GM23338 (cell line): ENCODE results near the gene GPX8. TPM values are rescaled to one million over a fixed set of nuclear protein-coding genes. Genes with fewer than 3 reads are reported as not detected.

Source experiments
- ATAC-seq: fragments of 200-7000 bp; cut with Tn5 transposase; 3 replicates; pipeline ENCODE4 v1.9.1; 2020
- DNase-seq: peaks from one replicate; pipeline ENCODE4 v3.0.0-alpha.2; 2015; ENCODE audit warnings: low spot score
- H2AFZ ChIP-seq: fragments of 200-600 bp; sonication (generic); 2 replicates; pipeline ENCODE4 v1.8.0; 2016; ENCODE audit warnings: antibody characterized with exemption, mild to moderate bottlenecking, moderate library complexity
- H3F3A ChIP-seq: fragments of 200-600 bp; sonication (generic); replicated peaks from 2 replicates; pipeline ENCODE4 v1.8.0; 2017; ENCODE audit warnings: antibody characterized with exemption, mixed run types, low read depth
- H3K27ac ChIP-seq: fragments of 200-600 bp; sonication (generic); 2 replicates; pipeline ENCODE4 v1.6.1; 2016; ENCODE audit warnings: low read depth
- H3K27me3 ChIP-seq: fragments of 200-600 bp; sonication (generic); 2 replicates; pipeline ENCODE4 v1.8.0; 2016; ENCODE audit warnings: mild to moderate bottlenecking, mixed run types, moderate library complexity; ENCODE audit not compliant: insufficient read depth
- H3K36me3 ChIP-seq: fragments of 200-600 bp; sonication (generic); 2 replicates; pipeline ENCODE4 v1.8.0; 2016; ENCODE audit warnings: mild to moderate bottlenecking; ENCODE audit not compliant: insufficient read depth
- H3K4me1 ChIP-seq: fragments of 200-600 bp; sonication (generic); 2 replicates; pipeline ENCODE4 v1.8.0; 2016; ENCODE audit warnings: mild to moderate bottlenecking, moderate library complexity; ENCODE audit not compliant: insufficient read depth
- H3K4me2 ChIP-seq: fragments of 200-600 bp; sonication (generic); 2 replicates; pipeline ENCODE4 v1.7.1; 2017; ENCODE audit warnings: mixed run types
- H3K4me3 ChIP-seq: fragments of 200-600 bp; sonication (generic); 2 replicates; pipeline ENCODE4 v1.6.1; 2016; ENCODE audit warnings: mixed run types
- H3K79me2 ChIP-seq: fragments of 200-600 bp; sonication (generic); replicated peaks from 2 replicates; pipeline ENCODE4 v1.8.0; 2017; ENCODE audit warnings: mild to moderate bottlenecking; ENCODE audit not compliant: insufficient read depth
- H3K9me2 ChIP-seq: fragments of 200-600 bp; sonication (generic); 2 replicates; pipeline ENCODE4 v1.8.0; 2017; ENCODE audit not compliant: insufficient read depth
- H4K20me1 ChIP-seq: fragments of 200-600 bp; sonication (generic); replicated peaks from 2 replicates; pipeline ENCODE4 v1.8.0; 2017; ENCODE audit warnings: mild to moderate bottlenecking; ENCODE audit not compliant: insufficient read depth
- H3K27ac Mint-ChIP-seq: 2 replicates; pipeline ENCODE4 v1.8.0; 2020; ENCODE audit warnings: inconsistent platforms, mild to moderate bottlenecking, moderate library complexity, mixed read lengths
- H3K27me3 Mint-ChIP-seq: 3 replicates; pipeline ENCODE4 v1.8.0; 2022; ENCODE audit warnings: low read depth, mild to moderate bottlenecking, moderate library complexity, mixed read lengths, inconsistent platforms; ENCODE audit not compliant: insufficient read depth, poor library complexity
- H3K36me3 Mint-ChIP-seq: 3 replicates; pipeline ENCODE4 v1.8.0; 2021; ENCODE audit warnings: low read depth, mild to moderate bottlenecking, inconsistent platforms, moderate library complexity, mixed read lengths
- H3K4me1 Mint-ChIP-seq: 3 replicates; pipeline ENCODE4 v1.8.0; 2020; ENCODE audit warnings: mild to moderate bottlenecking, inconsistent platforms, mixed read lengths
- H3K4me3 Mint-ChIP-seq: 3 replicates; pipeline ENCODE4 v1.8.0; 2021; ENCODE audit warnings: moderate library complexity, mild to moderate bottlenecking, inconsistent platforms, mixed read lengths
- H3K9me3 Mint-ChIP-seq: 3 replicates; pipeline ENCODE4 v1.8.0; 2020; ENCODE audit warnings: moderate library complexity, mild to moderate bottlenecking, inconsistent platforms, mixed read lengths
- CREB1 ChIP-seq: fragments of 250-450 bp; sonication (Bioruptor Pico); IDR thresholded peaks from 2 replicates; pipeline ENCODE4 v1.5.0; 2020; ENCODE audit warnings: low read depth, mild to moderate bottlenecking, moderate library complexity
- CTCF ChIP-seq, 2 experiments: fragments of 200-600 bp in 1 of 2; sonication (generic) in 1 of 2; conservative IDR thresholded peaks; 2 replicates each; pipeline versions ENCODE4 v1.5.1 to v1.6.1; 2016 to 2017; ENCODE audit warnings: antibody characterized with exemption in 2 of 2, low read depth in 2 of 2, mild to moderate bottlenecking in 2 of 2, moderate library complexity in 1 of 2
- EZH2 ChIP-seq: fragments of 200-600 bp; sonication (generic); IDR thresholded peaks from one replicate; pipeline ENCODE4 v1.8.0; 2017; ENCODE audit warnings: antibody characterized with exemption, mild to moderate bottlenecking, low read depth; ENCODE audit not compliant: unreplicated experiment
- EZH2phosphoT487 ChIP-seq: fragments of 200-600 bp; sonication (generic); IDR thresholded peaks from one replicate; pipeline ENCODE4 v1.8.1; 2018; ENCODE audit warnings: antibody characterized with exemption; ENCODE audit not compliant: unreplicated experiment
- JUNB ChIP-seq: IDR thresholded peaks from one replicate; pipeline ENCODE4 v1.6.1; 2016; ENCODE audit warnings: antibody characterized with exemption; ENCODE audit not compliant: unreplicated experiment
- NANOG ChIP-seq: IDR thresholded peaks from 2 replicates; pipeline ENCODE4 v1.6.1; 2016; ENCODE audit warnings: antibody characterized with exemption, borderline replicate concordance
- POLR2AphosphoS5 ChIP-seq: IDR thresholded peaks from 2 replicates; pipeline ENCODE4 v1.6.1; 2016; ENCODE audit warnings: antibody characterized with exemption, low read depth
- STAT1 ChIP-seq: IDR thresholded peaks from one replicate; pipeline ENCODE4 v1.6.1; 2016; ENCODE audit warnings: antibody characterized with exemption; ENCODE audit not compliant: unreplicated experiment
- ZNF114 ChIP-seq: fragments of 250-450 bp; sonication (Bioruptor Pico); IDR thresholded peaks from 2 replicates; pipeline ENCODE4 v1.5.0; 2020; ENCODE audit warnings: mild to moderate bottlenecking, moderate library complexity
- ZNF331 ChIP-seq: fragments of 250-450 bp; sonication (Bioruptor Pico); IDR thresholded peaks from 2 replicates; pipeline ENCODE4 v1.5.0; 2020; ENCODE audit warnings: low read depth, mild to moderate bottlenecking, moderate library complexity
- polyA plus RNA-seq: library from polyadenylated mRNA; unstranded; fragments of >200 nt; fragmentation: Nextera tagmentation; extraction: Ambion mirVana; gene quantifications from 2 replicates; pipeline ENCODE4 v1.2.1, GENCODE V29; 2016
- total RNA-seq: library from RNA; depleted of rRNA; stranded (reverse); fragments of >200 nt; shearing (Covaris generic); gene quantifications from 2 replicates; pipeline ENCODE4 v1.2.3, GENCODE V29; 2014
- TF ChIP-seq, protein P1 (sequence below): fragments of 250-450 bp; sonication (Bioruptor Pico); IDR thresholded peaks from 2 replicates; pipeline ENCODE4 v1.5.0; 2020; ENCODE audit warnings: mild to moderate bottlenecking, moderate library complexity
- TF ChIP-seq, protein P2 (sequence below): IDR thresholded peaks from one replicate; pipeline ENCODE4 v1.6.1; 2018; ENCODE audit warnings: antibody characterized with exemption; ENCODE audit not compliant: unreplicated experiment
- TF ChIP-seq, protein P3 (sequence below): IDR thresholded peaks from 2 replicates; pipeline ENCODE4 v1.6.1; 2016; ENCODE audit warnings: antibody characterized with exemption

Gene GPX8
- total and polyA plus RNA-seq, 2 experiments from 2014 or later, result 64.4 to 66.1 TPM

- TF ChIP-seq ZNF114, result no peak
- TF ChIP-seq EZH2, result no peak
- no peak for TF ChIP-seq ZNF331
- TF ChIP-seq, protein P1, sequence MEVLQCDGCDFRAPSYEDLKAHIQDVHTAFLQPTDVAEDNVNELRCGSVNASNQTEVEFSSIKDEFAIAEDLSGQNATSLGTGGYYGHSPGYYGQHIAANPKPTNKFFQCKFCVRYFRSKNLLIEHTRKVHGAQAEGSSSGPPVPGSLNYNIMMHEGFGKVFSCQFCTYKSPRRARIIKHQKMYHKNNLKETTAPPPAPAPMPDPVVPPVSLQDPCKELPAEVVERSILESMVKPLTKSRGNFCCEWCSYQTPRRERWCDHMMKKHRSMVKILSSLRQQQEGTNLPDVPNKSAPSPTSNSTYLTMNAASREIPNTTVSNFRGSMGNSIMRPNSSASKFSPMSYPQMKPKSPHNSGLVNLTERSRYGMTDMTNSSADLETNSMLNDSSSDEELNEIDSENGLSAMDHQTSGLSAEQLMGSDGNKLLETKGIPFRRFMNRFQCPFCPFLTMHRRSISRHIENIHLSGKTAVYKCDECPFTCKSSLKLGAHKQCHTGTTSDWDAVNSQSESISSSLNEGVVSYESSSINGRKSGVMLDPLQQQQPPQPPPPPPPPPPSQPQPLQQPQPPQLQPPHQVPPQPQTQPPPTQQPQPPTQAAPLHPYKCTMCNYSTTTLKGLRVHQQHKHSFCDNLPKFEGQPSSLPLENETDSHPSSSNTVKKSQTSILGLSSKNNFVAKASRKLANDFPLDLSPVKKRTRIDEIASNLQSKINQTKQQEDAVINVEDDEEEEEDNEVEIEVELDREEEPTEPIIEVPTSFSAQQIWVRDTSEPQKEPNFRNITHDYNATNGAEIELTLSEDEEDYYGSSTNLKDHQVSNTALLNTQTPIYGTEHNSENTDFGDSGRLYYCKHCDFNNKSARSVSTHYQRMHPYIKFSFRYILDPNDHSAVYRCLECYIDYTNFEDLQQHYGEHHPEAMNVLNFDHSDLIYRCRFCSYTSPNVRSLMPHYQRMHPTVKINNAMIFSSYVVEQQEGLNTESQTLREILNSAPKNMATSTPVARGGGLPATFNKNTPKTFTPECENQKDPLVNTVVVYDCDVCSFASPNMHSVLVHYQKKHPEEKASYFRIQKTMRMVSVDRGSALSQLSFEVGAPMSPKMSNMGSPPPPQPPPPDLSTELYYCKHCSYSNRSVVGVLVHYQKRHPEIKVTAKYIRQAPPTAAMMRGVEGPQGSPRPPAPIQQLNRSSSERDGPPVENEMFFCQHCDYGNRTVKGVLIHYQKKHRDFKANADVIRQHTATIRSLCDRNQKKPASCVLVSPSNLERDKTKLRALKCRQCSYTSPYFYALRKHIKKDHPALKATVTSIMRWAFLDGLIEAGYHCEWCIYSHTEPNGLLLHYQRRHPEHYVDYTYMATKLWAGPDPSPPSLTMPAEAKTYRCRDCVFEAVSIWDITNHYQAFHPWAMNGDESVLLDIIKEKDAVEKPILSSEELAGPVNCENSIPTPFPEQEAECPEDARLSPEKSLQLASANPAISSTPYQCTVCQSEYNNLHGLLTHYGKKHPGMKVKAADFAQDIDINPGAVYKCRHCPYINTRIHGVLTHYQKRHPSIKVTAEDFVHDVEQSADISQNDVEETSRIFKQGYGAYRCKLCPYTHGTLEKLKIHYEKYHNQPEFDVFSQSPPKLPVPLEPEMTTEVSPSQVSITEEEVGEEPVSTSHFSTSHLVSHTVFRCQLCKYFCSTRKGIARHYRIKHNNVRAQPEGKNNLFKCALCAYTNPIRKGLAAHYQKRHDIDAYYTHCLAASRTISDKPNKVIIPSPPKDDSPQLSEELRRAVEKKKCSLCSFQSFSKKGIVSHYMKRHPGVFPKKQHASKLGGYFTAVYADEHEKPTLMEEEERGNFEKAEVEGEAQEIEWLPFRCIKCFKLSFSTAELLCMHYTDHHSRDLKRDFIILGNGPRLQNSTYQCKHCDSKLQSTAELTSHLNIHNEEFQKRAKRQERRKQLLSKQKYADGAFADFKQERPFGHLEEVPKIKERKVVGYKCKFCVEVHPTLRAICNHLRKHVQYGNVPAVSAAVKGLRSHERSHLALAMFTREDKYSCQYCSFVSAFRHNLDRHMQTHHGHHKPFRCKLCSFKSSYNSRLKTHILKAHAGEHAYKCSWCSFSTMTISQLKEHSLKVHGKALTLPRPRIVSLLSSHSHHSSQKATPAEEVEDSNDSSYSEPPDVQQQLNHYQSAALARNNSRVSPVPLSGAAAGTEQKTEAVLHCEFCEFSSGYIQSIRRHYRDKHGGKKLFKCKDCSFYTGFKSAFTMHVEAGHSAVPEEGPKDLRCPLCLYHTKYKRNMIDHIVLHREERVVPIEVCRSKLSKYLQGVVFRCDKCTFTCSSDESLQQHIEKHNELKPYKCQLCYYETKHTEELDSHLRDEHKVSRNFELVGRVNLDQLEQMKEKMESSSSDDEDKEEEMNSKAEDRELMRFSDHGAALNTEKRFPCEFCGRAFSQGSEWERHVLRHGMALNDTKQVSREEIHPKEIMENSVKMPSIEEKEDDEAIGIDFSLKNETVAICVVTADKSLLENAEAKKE (CRISPR knock-in tag), result no peak
- TF ChIP-seq, protein P2, sequence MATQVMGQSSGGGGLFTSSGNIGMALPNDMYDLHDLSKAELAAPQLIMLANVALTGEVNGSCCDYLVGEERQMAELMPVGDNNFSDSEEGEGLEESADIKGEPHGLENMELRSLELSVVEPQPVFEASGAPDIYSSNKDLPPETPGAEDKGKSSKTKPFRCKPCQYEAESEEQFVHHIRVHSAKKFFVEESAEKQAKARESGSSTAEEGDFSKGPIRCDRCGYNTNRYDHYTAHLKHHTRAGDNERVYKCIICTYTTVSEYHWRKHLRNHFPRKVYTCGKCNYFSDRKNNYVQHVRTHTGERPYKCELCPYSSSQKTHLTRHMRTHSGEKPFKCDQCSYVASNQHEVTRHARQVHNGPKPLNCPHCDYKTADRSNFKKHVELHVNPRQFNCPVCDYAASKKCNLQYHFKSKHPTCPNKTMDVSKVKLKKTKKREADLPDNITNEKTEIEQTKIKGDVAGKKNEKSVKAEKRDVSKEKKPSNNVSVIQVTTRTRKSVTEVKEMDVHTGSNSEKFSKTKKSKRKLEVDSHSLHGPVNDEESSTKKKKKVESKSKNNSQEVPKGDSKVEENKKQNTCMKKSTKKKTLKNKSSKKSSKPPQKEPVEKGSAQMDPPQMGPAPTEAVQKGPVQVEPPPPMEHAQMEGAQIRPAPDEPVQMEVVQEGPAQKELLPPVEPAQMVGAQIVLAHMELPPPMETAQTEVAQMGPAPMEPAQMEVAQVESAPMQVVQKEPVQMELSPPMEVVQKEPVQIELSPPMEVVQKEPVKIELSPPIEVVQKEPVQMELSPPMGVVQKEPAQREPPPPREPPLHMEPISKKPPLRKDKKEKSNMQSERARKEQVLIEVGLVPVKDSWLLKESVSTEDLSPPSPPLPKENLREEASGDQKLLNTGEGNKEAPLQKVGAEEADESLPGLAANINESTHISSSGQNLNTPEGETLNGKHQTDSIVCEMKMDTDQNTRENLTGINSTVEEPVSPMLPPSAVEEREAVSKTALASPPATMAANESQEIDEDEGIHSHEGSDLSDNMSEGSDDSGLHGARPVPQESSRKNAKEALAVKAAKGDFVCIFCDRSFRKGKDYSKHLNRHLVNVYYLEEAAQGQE, result no peak
- TF ChIP-seq CREB1 (CRISPR knock-in tag), result no peak
- no peak for TF ChIP-seq STAT1
- TF ChIP-seq EZH2phosphoT487, result no peak
- TF ChIP-seq NANOG, result no peak
- no peak for TF ChIP-seq POLR2AphosphoS5
- no peak for TF ChIP-seq JUNB
- TF ChIP-seq, protein P3, sequence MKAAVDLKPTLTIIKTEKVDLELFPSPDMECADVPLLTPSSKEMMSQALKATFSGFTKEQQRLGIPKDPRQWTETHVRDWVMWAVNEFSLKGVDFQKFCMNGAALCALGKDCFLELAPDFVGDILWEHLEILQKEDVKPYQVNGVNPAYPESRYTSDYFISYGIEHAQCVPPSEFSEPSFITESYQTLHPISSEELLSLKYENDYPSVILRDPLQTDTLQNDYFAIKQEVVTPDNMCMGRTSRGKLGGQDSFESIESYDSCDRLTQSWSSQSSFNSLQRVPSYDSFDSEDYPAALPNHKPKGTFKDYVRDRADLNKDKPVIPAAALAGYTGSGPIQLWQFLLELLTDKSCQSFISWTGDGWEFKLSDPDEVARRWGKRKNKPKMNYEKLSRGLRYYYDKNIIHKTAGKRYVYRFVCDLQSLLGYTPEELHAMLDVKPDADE, result no peak
- TF ChIP-seq CTCF (conservative IDR thresholded peaks at IDR 0.05; ENCODE audit: low read depth in 2 of 2), result no peak
- H3K27me3 ChIP-seq, result no peaks in the 10 kb centered on the region
- H3K36me3 ChIP-seq, result no peaks in the 10 kb centered on the region
- no peak overlapping the region for H3K27ac Mint-ChIP-seq
- H3K4me1 Mint-ChIP-seq, result no peaks in the 10 kb centered on the region
- no peaks in the 10 kb centered on the region for H3K9me3 Mint-ChIP-seq
- H3K27ac ChIP-seq, result no peak overlapping the region
- no peaks in the 10 kb centered on the region for H3K4me1 ChIP-seq
- no peaks in the 10 kb centered on the region for H3K27me3 Mint-ChIP-seq
- no peak overlapping the region for H3K4me3 Mint-ChIP-seq
- no peaks in the 10 kb centered on the region for H3K36me3 Mint-ChIP-seq
- H3K79me2 ChIP-seq, result no peaks in the 10 kb centered on the region
- DNase-seq, result no peak
- no peak overlapping the region for H3K4me3 ChIP-seq
- H2AFZ ChIP-seq, result no peak overlapping the region
- no peak for ATAC-seq
- no peak overlapping the region for H3K4me2 ChIP-seq
- no peaks in the 10 kb centered on the region for H3K9me2 ChIP-seq
- no peaks in the 10 kb centered on the region for H4K20me1 ChIP-seq
- H3F3A ChIP-seq, result no peaks in the 10 kb centered on the region
Observed at GRCh38 chr5:55140908-55141665, 18.9 kb upstream of the GPX8 start.
